Testis (tissue), 3 donors: Measurements from ENCODE around the gene NXPE4. TPM values are rescaled to one million over a fixed set of nuclear protein-coding genes. Genes with fewer than 3 reads are reported as not detected.

ENCODE experiments used
- DNase-seq: peaks from one replicate; pipeline ENCODE4 v3.0.0-alpha.2; 2019
- H3K27ac ChIP-seq, 2 donors: fragments of 200-600 bp; sonication (generic); one replicate each; pipeline ENCODE4 v1.5.1; 2019
- H3K27me3 ChIP-seq: fragments of 200-600 bp; sonication (generic); one replicate; pipeline ENCODE4 v1.5.1; 2019
- H3K36me3 ChIP-seq: fragments of 200-600 bp; sonication (generic); one replicate; pipeline ENCODE4 v1.5.1; 2017; ENCODE audit warnings: low read depth; ENCODE audit errors: missing control alignments
- H3K4me1 ChIP-seq: fragments of 200-600 bp; sonication (generic); one replicate; pipeline ENCODE4 v1.5.1; 2019
- H3K4me3 ChIP-seq, 2 donors: fragments of 200-600 bp; sonication (generic); one replicate each; pipeline ENCODE4 v1.5.1; 2017 to 2019
- H3K9me3 ChIP-seq: fragments of 200-600 bp; sonication (generic); one replicate; pipeline ENCODE4 v1.5.1; 2017
- CTCF ChIP-seq, 3 experiments: fragments of 450-650 bp in 2 of 3; fragments of 200-600 bp in 1 of 3; sonication (generic) in 1 of 3; IDR thresholded peaks; one replicate each; pipeline ENCODE4 v1.5.1; 2016 to 2019; ENCODE audit warnings: antibody characterized with exemption in 3 of 3, mild to moderate bottlenecking in 2 of 3, moderate library complexity in 1 of 3
- POLR2A ChIP-seq: fragments of 450-650 bp; IDR thresholded peaks from one replicate; pipeline ENCODE4 v1.6.1; 2017; ENCODE audit warnings: antibody characterized with exemption, mild to moderate bottlenecking, moderate library complexity
- WGBS, 2 donors: methylation state at CpG; one replicate each; pipeline ENCODE4 v1.1.5; 2018; 5-methylcytosine and 5-hydroxymethylcytosine counted together
- intact Hi-C: fragments of 100-400 bp; cut with DNase I; formaldehyde crosslinking; loops from one replicate; pipeline ENCODE4 v1.15.1; 2023; ENCODE audit warnings: low total_unique reads
- polyA plus RNA-seq: library from polyadenylated mRNA; stranded (reverse); fragments of 350-450 nt; fragmentation: Illumina TruSeq; extraction: RNeasy Lipid Tissue Mini Kit (QIAGEN cat#74804); gene quantifications from one replicate; pipeline ENCODE4 v1.2.3, GENCODE V29; 2014; ENCODE audit warnings: low read depth, low replicate concordance; ENCODE audit not compliant: insufficient read depth
- total RNA-seq, 2 donors: library from RNA; depleted of rRNA; stranded (reverse); fragments of >200 nt; gene quantifications; one replicate each; pipeline ENCODE4 v1.2.3, GENCODE V29; 2016

The NXPE4 gene
- total and polyA plus RNA-seq, 3 donors from 2014 or later: not detected

DNA sequence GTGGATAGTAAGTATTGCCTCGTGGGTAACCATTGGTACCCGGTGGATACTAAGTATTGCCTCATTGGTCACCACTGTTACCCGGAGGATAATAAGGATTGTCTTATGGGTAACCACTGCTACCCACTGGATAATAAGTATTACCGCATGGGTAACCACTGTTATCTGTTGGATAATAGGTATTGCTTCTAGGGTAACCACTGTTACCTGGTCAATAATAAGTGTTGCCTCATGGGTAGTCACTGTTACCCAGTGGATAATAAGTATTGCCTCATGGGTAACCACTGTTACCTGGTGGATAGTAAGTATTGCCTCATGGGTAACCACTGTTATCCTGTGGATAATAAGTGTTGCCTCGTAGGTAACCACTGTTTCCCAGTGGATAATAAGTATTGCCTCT is 22.6 kb upstream of the NXPE4 start:
- Histone ChIP-seq H3K27ac (no peak overlapping the region), H3K27me3 (no peaks in the 10 kb centered on the region), H3K9me3 (no peaks in the 10 kb centered on the region), H3K4me1 (no peaks in the 10 kb centered on the region), H3K4me3 (no peak overlapping the region), H3K36me3 (no peaks in the 10 kb centered on the region)
- intact Hi-C loops: no loop called here
- 86 to 96% methylated on average over 5 of the region's 5 CpGs for WGBS, 2 donors
- DNase-seq: no peak
- no peak for TF ChIP-seq POLR2A
- TF ChIP-seq CTCF (IDR thresholded peaks at IDR 0.05): no peak

DNA sequence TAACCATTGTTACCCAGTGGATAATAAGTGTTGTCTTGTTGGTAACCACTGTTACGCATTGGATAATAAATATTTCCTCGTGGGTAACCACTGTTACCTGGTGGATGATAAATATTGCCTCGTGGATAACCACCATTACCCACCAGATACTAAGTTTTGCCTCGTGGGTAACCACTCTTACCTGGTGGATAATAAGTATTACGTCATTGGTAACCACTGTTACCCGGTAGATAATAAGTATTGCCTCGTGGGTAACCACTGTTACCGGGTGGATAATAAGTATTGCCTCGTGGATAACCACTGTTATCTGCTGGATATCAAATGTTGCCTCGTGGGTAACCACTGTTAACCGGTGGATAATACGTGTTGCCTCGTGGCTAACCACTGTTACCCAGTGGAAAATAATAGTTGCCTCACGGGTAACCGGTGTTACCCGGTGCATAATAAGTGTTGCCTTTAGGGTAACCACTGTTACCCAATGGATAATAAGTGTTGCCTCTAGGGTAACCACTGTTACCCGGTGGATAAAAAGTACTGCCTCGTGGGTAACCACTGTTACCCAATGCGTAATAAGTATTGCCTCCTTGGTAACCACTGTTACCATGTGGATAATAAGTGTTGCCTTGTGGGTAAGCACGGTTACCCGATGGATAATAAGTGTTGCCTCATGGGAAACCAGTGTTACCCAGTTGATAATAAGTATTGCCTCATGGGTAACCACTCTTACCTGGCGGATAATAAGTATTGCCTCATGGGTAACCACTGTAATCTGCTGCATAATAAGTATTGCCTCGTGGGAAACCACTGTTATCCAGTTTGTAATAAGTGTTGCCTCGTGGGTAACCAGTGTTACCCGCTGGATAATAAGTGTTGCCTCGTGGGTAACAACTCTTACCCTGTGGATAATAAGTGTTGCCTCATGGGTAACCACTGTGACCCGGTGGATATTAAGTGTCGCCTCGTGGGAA is 21.9 kb upstream of the NXPE4 start:
- H3K4me3 ChIP-seq: no peak overlapping the region
- intact Hi-C loops: no loop called here
- H3K27me3 ChIP-seq: no peaks in the 10 kb centered on the region
- no peak for DNase-seq
- TF ChIP-seq POLR2A (no peak), CTCF (IDR thresholded peaks at IDR 0.05) (no peak)
- H3K27ac ChIP-seq: no peak overlapping the region
- WGBS, 2 donors: 88 to 90% methylated on average over 29 of the region's 29 CpGs
- no peaks in the 10 kb centered on the region for H3K9me3 ChIP-seq
- H3K36me3 ChIP-seq: no peaks in the 10 kb centered on the region
- H3K4me1 ChIP-seq: no peaks in the 10 kb centered on the region

GRCh38 chr11:114616516-114616915 is 20.9 kb upstream of the NXPE4 start:
- no peak for DNase-seq
- H3K4me3 ChIP-seq: no peak overlapping the region
- intact Hi-C loops: no loop called here
- no peak overlapping the region for H3K27ac ChIP-seq
- WGBS, 2 donors: 87 to 88% methylated on average over 8 of the region's 8 CpGs
- TF ChIP-seq POLR2A (no peak), CTCF (IDR thresholded peaks at IDR 0.05) (no peak)
- no peaks in the 10 kb centered on the region for H3K9me3 ChIP-seq
- no peaks in the 10 kb centered on the region for H3K4me1 ChIP-seq
- H3K27me3 ChIP-seq: no peaks in the 10 kb centered on the region
- H3K36me3 ChIP-seq: no peaks in the 10 kb centered on the region

- intact Hi-C loops: no loop called here
Observed at GRCh38 chr11:114615448-114616361, 20.1 kb upstream of the NXPE4 start.

More at GRCh38 chr11:114615448-114616361, 20.1 kb upstream of the NXPE4 start:
- H3K27me3 ChIP-seq: no peaks in the 10 kb centered on the region
- no peaks in the 10 kb centered on the region for H3K36me3 ChIP-seq
- no peak for DNase-seq
- H3K27ac ChIP-seq: no peak overlapping the region
- H3K4me1 ChIP-seq: no peaks in the 10 kb centered on the region
- no peaks in the 10 kb centered on the region for H3K9me3 ChIP-seq
- TF ChIP-seq POLR2A (no peak), CTCF (IDR thresholded peaks at IDR 0.05) (no peak)
- no peak overlapping the region for H3K4me3 ChIP-seq
- whole genome bisulfite sequencing, 2 donors: 78 to 82% methylated on average over 17 of the region's 17 CpGs
